Epithelial cell of proximal tubule (primary cell): ENCODE results near the gene SERGEF. TPM values are rescaled to one million over a fixed set of nuclear protein-coding genes. Genes with fewer than 3 reads are reported as not detected.
A peak's percentile ranks its signal among the peaks of the same experiment; 100 is the strongest.
"Not testable (repeated sequence)": the region's sequence is repeated elsewhere in the genome, so short reads cannot be mapped to it uniquely, and the experiment has no call there.

Experiments
- DNase-seq: peaks from one replicate; pipeline ENCODE4 v3.0.0-alpha.2; 2011; ENCODE audit warnings: low read depth
- H3K4me3 ChIP-seq: 2 replicates; pipeline ENCODE4 v1.5.1; 2011; ENCODE audit warnings: low read depth, mild to moderate bottlenecking, low read length
- CTCF ChIP-seq: conservative IDR thresholded peaks from 2 replicates; pipeline ENCODE4 v1.5.1; 2012; ENCODE audit warnings: low read depth, mild to moderate bottlenecking, low read length
- total RNA-seq: library from RNA; depleted of rRNA; stranded (reverse); fragments of >200 nt; gene quantifications from 2 replicates; pipeline ENCODE4 v1.2.3, GENCODE V29; 2015

The SERGEF gene
- total RNA-seq, 1 donor from 2014 or later, result 30.6 TPM

DNA sequence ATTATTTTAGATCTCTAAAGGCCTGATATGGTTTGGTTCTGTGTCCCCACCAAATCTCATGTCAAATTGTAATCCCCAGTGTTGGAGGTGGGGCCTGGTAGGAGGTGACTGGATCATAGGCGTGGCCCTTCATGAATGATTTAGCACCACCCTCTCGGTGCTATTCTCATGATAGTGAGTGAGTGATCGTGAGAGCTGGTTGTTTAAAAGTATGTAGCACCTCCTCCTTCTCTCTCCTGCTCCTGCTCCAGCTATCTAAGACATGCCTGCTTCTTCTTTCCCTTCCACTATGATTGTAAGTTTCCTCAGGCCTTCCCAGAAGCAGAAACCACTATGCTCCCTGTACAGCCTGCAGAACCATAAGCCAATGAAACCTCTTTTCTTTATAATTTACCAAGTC lies 114.1 kb downstream of the SERGEF start:
- DNase-seq, result no peak
- H3K4me3 ChIP-seq, result no peak overlapping the region
- TF ChIP-seq CTCF, result no peak

DNA sequence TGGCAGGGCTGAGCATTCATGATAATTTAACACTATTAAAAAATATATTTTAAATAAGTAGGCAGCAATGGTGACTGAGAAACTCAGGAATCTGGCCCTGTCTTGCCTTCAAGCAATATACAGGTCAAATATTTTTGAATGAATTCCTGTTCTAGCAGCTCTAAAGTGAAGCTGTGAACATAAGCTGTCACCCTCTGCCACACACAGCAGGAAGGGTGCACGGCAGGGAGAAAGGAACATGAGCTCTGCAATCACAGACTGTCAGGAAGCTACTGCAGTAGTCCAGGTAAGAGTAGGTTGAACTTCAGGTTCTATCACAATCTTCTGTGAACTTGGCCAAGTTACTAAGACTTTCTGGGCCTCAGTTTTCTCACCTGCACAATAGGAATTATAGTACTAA lies 114.8 kb downstream of the SERGEF start:
- no peak for TF ChIP-seq CTCF
- no peak overlapping the region for H3K4me3 ChIP-seq
- DNase-seq, result no peak

GRCh38 chr11:17897495-17897894 lies 115.4 kb downstream of the SERGEF start:
- no peak overlapping the region for H3K4me3 ChIP-seq
- DNase-seq, result no peak
- TF ChIP-seq CTCF, result no peak

- H3K4me3 ChIP-seq, DNase-seq: not testable (repeated sequence)
These were observed 116.2 kb downstream of the SERGEF start for GRCh38 chr11:17896496-17897151.

GRCh38 chr11:17894929-17895658 lies 117.8 kb downstream of the SERGEF start:
- DNase-seq, result no peak
- no peak for TF ChIP-seq CTCF
- no peak overlapping the region for H3K4me3 ChIP-seq

DNA sequence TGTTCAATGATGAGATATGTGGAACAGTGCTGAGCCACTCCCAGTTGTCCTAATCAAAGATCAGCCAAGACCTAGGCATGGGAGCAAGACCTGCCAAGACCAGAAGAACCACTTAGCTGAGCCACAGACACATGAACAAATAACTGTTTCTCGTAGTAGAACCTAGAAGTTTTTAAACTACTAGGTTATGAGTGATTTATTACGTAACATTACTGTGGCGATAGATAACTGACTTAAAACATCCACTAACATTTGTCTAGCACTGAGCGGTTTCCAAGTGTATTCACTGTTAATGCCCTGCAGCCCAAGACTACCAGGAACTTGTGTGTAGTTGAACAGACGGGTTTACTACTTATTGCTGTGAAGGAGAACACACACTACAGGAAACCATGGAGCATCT lies 120.4 kb downstream of the SERGEF start:
- H3K4me3 ChIP-seq, result no peak overlapping the region
- no peak for DNase-seq
- TF ChIP-seq CTCF, result no peak

DNA sequence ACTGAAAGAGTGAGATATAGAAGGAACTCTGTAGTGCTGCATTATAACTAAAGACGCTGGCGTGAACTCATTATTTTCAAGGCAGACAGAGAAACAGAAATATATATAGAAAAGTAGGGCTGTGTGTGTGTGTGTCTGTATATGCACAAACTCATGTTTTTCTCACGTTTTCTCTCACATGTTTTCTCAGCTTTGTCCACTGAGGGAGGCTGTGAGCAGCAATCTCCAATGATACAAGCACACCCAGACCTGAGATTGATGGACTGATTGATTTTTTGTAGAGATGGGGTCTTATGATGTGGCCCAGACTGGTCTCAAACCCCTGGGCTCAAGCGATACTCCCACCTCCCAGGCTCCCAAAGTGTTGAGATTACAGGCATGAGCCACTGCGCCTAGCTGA lies 122.5 kb downstream of the SERGEF start:
- DNase-seq, result no peak
- peak; percentile 28 for TF ChIP-seq CTCF
- no peak overlapping the region for H3K4me3 ChIP-seq
